ENCODE data around the gene STMP1. TPM values are rescaled to one million over a fixed set of nuclear protein-coding genes. Genes with fewer than 3 reads are reported as not detected.

Gene STMP1
- total and polyA plus RNA-seq, 10 donors: 17.4 to 27.0 (median 23.1) TPM

- H3K36me3 ChIP-seq: peaks cover 0 to 89% (median 15%) of the 10 kb centered on the region in 6 donors
- WGBS, 5 donors: 86 to 93% (median 88%) methylated on average over 4 of the region's 4 CpGs
- H3K27me3 ChIP-seq (replicated peaks in 1 of 7): no peaks in the 10 kb centered on the region
- no peaks in the 10 kb centered on the region for H3K9me3 ChIP-seq
- TF ChIP-seq POLR2A (IDR thresholded peaks at IDR 0.05): no peak
- TF ChIP-seq CTCF (IDR thresholded peaks at IDR 0.05 in 8 of 11, conservative IDR thresholded peaks at IDR 0.05 in 3 of 11): no peak
- TF ChIP-seq POLR2AphosphoS5 (IDR thresholded peaks at IDR 0.05): no peak
- H3K27ac ChIP-seq: no peak overlapping the region
- H3K4me1 ChIP-seq: peaks cover 0 to 15% (median 0%) of the 10 kb centered on the region in 6 donors
- intact Hi-C loops (cut with DNase I; ENCODE audit: low total_unique reads): loop anchor here (10.0 kb wide), 1 partner anchor 336 kb away; no protein-coding TSS in a partner anchor
- DNase-seq: no peak
- H3K4me3 ChIP-seq: no peak overlapping the region
These were observed 16.6 kb downstream of the STMP1 start for GRCh38 chr7:135678612-135679575.

GRCh38 chr7:135681762-135682161 is 19.4 kb downstream of the STMP1 start:
- H3K27me3 ChIP-seq (replicated peaks in 1 of 7): no peaks in the 10 kb centered on the region
- intact Hi-C loops (cut with DNase I; ENCODE audit: low total_unique reads): no loop called here
- peaks cover 0 to 13% (median 0%) of the 10 kb centered on the region in 6 donors for H3K4me1 ChIP-seq
- no peak overlapping the region for H3K27ac ChIP-seq
- H3K9me3 ChIP-seq: no peaks in the 10 kb centered on the region
- 65 to 87% (median 75%) methylated on average over 5 of the region's 5 CpGs for WGBS, 5 donors
- TF ChIP-seq CTCF (IDR thresholded peaks at IDR 0.05 in 8 of 11, conservative IDR thresholded peaks at IDR 0.05 in 3 of 11): no peak
- no peak for TF ChIP-seq POLR2A (IDR thresholded peaks at IDR 0.05)
- no peak for TF ChIP-seq POLR2AphosphoS5 (IDR thresholded peaks at IDR 0.05)
- H3K36me3 ChIP-seq: peaks cover 0 to 66% (median 1%) of the 10 kb centered on the region in 6 donors
- no peak for DNase-seq
- H3K4me3 ChIP-seq: no peak overlapping the region

- peaks cover 0 to 13% (median 0%) of the 10 kb centered on the region in 6 donors for H3K4me1 ChIP-seq
- no peak for DNase-seq
- no peak overlapping the region for H3K27ac ChIP-seq
- H3K27me3 ChIP-seq (replicated peaks in 1 of 7): no peaks in the 10 kb centered on the region
- H3K9me3 ChIP-seq: no peaks in the 10 kb centered on the region
- peaks cover 0 to 65% (median 0%) of the 10 kb centered on the region in 6 donors for H3K36me3 ChIP-seq
- 75 to 97% (median 96%) methylated on average over 3 of the region's 3 CpGs for WGBS, 5 donors
- no peak overlapping the region for H3K4me3 ChIP-seq
- TF ChIP-seq POLR2A (IDR thresholded peaks at IDR 0.05) (no peak), POLR2AphosphoS5 (IDR thresholded peaks at IDR 0.05) (no peak), CTCF (IDR thresholded peaks at IDR 0.05 in 8 of 11, conservative IDR thresholded peaks at IDR 0.05 in 3 of 11) (no peak)
- intact Hi-C loops (cut with DNase I; ENCODE audit: low total_unique reads): no loop called here
These were observed 19.9 kb downstream of the STMP1 start for GRCh38 chr7:135682191-135682590.

GRCh38 chr7:135683609-135684008 is 21.3 kb downstream of the STMP1 start:
- WGBS, 5 donors: 79 to 87% (median 85%) methylated on average over 3 of the region's 3 CpGs
- H3K4me1 ChIP-seq: peaks cover 0 to 13% (median 0%) of the 10 kb centered on the region in 6 donors
- no peaks in the 10 kb centered on the region for H3K27me3 ChIP-seq (replicated peaks in 1 of 7)
- H3K9me3 ChIP-seq: no peaks in the 10 kb centered on the region
- no peak for DNase-seq
- H3K4me3 ChIP-seq: no peak overlapping the region
- intact Hi-C loops (cut with DNase I; ENCODE audit: low total_unique reads): no loop called here
- TF ChIP-seq POLR2AphosphoS5 (IDR thresholded peaks at IDR 0.05): no peak
- no peak for TF ChIP-seq POLR2A (IDR thresholded peaks at IDR 0.05)
- TF ChIP-seq CTCF (IDR thresholded peaks at IDR 0.05 in 8 of 11, conservative IDR thresholded peaks at IDR 0.05 in 3 of 11): no peak
- H3K36me3 ChIP-seq: peaks cover 0 to 53% (median 0%) of the 10 kb centered on the region in 6 donors
- no peak overlapping the region for H3K27ac ChIP-seq
